C4-2B (cell line): Measurements from ENCODE around the gene INAFM2.

Experiments used
- H3K27ac ChIP-seq: fragments of 450-650 bp; 2 replicates; pipeline ENCODE4 v1.5.1; 2017
- ZFX ChIP-seq: fragments of 450-650 bp; IDR thresholded peaks from 2 replicates; pipeline ENCODE4 v1.6.1; 2017
- TF ChIP-seq, protein P1 (sequence below): fragments of 450-650 bp; conservative IDR thresholded peaks from 2 replicates; pipeline ENCODE4 v1.5.1; 2017; ENCODE audit warnings: mild to moderate bottlenecking

The INAFM2 gene

DNA sequence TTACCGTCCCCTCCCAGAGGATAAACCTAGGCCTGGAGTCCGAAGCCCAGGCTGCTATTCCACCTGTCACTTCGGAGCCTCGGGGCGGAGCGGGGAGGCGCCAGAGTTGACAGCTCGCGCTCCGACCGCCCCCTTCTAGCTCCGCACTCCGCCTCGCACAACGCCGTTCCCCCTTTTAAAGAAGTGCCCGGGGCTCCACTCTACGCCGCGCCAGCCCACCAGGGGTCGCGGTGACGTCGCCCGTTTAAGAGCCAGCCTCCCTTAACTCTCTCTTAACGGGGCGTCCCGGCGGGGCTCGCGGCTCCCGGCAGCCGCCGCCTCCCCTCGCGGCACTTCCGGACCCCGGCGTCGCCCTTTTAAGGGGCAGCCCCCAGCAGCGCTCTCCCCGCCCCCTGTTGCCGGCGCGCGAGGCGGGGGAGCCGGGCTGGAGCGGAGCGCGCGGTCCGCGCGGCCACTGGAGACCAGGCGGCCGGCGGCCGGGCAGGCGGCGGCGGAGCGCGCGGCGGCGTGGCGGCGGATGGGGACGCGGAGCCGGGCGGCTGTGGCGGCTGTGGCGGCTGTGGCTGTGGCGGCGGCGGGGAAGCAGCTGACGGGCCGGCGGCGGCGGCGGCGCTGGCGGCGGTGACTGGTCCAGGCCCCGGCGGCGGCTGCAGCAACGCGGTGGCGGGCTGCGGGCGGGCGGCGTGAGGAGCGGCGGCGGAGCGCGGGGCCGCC, at the start of gene INAFM2:
TSS of gene INAFM2 (plus strand) at position 454 of the 714 bp plus-strand sequence. CDS start 364 bp downstream, outside the sequence.
- peak; percentile 74 for TF ChIP-seq ZFX
- TF ChIP-seq, protein P1, sequence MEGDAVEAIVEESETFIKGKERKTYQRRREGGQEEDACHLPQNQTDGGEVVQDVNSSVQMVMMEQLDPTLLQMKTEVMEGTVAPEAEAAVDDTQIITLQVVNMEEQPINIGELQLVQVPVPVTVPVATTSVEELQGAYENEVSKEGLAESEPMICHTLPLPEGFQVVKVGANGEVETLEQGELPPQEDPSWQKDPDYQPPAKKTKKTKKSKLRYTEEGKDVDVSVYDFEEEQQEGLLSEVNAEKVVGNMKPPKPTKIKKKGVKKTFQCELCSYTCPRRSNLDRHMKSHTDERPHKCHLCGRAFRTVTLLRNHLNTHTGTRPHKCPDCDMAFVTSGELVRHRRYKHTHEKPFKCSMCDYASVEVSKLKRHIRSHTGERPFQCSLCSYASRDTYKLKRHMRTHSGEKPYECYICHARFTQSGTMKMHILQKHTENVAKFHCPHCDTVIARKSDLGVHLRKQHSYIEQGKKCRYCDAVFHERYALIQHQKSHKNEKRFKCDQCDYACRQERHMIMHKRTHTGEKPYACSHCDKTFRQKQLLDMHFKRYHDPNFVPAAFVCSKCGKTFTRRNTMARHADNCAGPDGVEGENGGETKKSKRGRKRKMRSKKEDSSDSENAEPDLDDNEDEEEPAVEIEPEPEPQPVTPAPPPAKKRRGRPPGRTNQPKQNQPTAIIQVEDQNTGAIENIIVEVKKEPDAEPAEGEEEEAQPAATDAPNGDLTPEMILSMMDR, result peak; percentile 51
- peak within 1 kb of the TSS; percentile 80 for H3K27ac ChIP-seq

DNA sequence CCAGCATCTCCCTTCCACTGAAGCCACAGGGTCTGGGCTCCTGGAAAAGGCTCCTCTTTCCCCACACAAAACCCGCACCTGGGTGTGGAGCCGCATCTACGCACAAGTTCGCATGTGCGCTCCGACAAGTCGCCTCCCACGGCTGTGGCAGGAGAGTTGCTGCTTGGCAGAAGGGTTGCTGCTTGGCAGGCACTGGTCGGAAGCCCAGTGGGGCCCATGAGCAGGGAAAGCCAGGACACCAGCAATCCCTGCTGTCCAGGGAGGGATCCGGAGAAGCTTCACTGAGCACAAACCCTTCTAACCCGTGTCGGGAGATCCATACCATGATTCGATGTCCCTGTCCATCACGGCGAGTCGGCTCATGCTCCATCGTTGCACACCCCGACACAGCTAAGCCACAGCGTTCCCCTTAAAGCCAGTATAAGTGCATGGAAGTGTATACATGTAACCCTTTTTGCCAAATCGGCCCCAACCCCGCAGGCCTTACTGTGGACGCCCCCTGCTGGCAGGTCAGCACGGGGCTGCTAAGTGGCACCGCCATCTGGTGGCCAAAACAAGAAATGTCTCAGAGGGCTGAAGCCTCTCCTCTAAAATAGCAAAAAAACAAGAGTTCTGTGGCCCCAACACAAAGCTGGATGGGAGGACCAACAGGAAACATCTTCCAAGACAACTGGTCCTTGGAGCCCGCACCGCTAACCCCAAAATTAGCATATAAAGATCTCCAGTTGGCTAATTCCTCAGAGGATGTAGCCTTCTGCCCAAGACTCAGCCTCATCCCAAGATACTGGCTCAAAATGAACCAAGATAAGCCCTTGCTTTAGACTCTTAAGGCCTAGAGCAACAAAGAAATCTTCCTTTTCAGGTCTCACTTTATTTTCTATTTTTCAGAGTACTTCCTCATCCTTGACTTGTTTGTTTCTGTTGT, 48.9 kb upstream of the INAFM2 start:
- no peak overlapping the region for H3K27ac ChIP-seq
- TF ChIP-seq ZFX, result no peak
- TF ChIP-seq, protein P1, result peak; percentile 100

DNA sequence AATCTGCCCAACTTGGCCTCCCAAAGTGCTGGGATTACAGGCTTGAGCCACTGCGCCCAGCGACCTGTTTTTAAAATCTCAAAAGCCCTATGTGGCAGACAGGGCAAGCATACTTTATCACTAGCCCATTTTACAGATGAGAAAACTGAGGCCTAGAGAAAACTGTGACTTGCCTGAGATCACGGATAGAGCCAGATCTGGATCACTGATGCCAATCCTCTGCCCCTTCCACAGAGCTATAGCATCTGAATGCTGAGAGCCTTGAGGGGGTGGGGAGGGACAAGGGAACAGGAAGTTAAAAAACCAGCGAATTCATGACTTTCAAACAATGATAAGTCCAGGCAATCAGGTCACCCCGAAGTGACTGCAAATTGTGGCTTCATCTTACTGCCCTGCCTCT, 48.0 kb upstream of the INAFM2 start:
- H3K27ac ChIP-seq, result no peak overlapping the region
- no peak for TF ChIP-seq ZFX
- TF ChIP-seq, protein P1, result no peak

DNA sequence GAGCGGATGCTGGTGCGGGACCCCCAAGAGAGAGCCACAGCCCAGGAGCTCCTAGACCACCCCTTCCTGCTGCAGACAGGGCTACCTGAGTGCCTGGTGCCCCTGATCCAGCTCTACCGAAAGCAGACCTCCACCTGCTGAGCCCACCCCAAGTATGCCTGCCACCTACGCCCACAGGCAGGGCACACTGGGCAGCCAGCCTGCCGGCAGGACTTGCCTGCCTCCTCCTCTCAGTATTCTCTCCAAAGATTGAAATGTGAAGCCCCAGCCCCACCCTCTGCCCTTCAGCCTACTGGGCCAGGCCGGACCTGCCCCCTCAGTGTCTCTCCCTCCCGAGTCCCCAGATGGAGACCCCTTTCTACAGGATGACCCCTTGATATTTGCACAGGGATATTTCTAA, 47.5 kb upstream of the INAFM2 start:
- TF ChIP-seq ZFX, result no peak
- H3K27ac ChIP-seq, result no peak overlapping the region

DNA sequence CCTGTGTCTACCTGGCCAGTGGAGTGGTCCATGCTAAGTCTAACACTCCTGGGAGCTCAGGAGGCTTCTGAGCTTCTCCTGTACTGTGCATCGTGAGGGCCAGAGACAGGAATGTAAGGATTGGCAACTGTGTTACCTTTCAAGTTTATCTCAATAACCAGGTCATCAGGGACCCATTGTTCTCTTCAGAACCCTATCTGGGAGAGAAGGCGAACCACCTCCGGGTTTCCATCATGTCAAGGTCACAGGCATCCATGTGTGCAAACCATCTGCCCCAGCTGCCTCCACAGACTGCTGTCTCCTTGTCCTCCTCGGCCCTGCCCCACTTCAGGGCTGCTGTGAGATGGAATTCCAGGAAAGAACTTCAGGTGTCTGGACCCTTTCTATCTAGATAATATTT, 46.6 kb upstream of the INAFM2 start:
- TF ChIP-seq ZFX, result no peak
- TF ChIP-seq, protein P1, result no peak
- no peak overlapping the region for H3K27ac ChIP-seq

DNA sequence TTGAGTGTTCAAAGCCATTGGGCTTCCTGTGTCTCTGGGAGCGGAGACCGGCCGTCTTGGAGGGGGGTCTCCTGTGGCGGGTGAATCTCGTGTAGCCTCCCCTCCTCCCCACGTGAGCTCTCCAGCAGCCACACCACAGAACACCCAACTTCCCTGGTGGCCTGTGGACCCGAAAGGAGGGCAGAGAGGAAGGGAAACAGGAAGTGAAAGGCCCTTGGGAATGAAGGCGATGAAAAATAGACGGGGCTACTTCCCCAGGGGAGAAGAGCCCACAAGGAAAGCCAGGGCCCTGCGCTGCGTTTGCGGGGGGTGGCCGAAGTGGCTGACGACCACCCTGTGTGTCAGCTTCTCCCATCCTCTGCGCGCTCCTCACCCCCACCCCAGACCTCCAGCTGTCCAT, 46.0 kb upstream of the INAFM2 start:
- H3K27ac ChIP-seq, result no peak overlapping the region
- no peak for TF ChIP-seq ZFX
- TF ChIP-seq, protein P1, result no peak

DNA sequence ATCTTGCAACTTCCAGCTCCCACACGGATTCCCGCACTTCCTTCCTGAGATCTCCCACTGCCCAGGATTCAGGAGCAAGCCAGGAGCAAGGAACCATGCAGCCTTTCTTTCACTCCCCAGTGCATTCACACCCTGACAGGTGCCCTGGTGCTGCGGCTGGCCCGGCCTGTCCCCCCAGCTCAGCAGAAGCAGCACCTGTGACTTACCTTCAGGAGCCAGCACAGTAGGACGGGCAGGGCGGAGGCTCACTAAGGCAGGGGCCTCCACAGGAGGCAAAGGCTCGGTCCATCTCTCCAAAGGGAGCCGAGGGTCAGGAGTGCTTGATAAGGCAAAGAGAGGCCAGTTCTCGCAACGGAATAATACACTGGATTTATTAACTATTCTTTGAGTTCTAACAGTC, 45.5 kb upstream of the INAFM2 start:
- H3K27ac ChIP-seq, result no peak overlapping the region
- TF ChIP-seq, protein P1, result no peak
- no peak for TF ChIP-seq ZFX
